ENCODE measurements around the gene TRIM71. TPM values are rescaled to one million over a fixed set of nuclear protein-coding genes. Genes with fewer than 3 reads are reported as not detected.
"Not testable (repeated sequence)": the region's sequence is repeated elsewhere in the genome, so short reads cannot be mapped to it uniquely, and the experiment has no call there.

The TRIM71 gene
- total RNA-seq, 4 donors from 2014 or later, result 0.13 to 0.84 (median 0.36) TPM; not detected in 1

- no peak for TF ChIP-seq CTCF (IDR thresholded peaks at IDR 0.05)
- DNase-seq (ENCODE audit: low spot score) (no peak), ATAC-seq (ENCODE audit: low FRiP score) (no peak)
Observed at GRCh38 chr3:32843510-32844321, 25.9 kb downstream of the TRIM71 start.

- DNase-seq (ENCODE audit: low spot score), result no peak
- ATAC-seq (ENCODE audit: low FRiP score), result no peak
- no peak for TF ChIP-seq CTCF (IDR thresholded peaks at IDR 0.05)
Observed at GRCh38 chr3:32844322-32844654, 26.5 kb downstream of the TRIM71 start.

GRCh38 chr3:32844914-32845313, 27.1 kb downstream of the TRIM71 start:
- no peak for DNase-seq (ENCODE audit: low spot score)
- TF ChIP-seq CTCF (IDR thresholded peaks at IDR 0.05), result no peak
- no peak for ATAC-seq (ENCODE audit: low FRiP score)

- DNase-seq (ENCODE audit: low spot score); ATAC-seq (ENCODE audit: low FRiP score): not testable (repeated sequence)
Observed at GRCh38 chr3:32845546-32845945, 27.7 kb downstream of the TRIM71 start.

GRCh38 chr3:32847045-32847444, 29.2 kb downstream of the TRIM71 start:
- not testable (repeated sequence) for ATAC-seq (ENCODE audit: low FRiP score); DNase-seq (ENCODE audit: low spot score)

- DNase-seq (ENCODE audit: low spot score), result no peak
- no peak for ATAC-seq (ENCODE audit: low FRiP score)
- TF ChIP-seq CTCF (IDR thresholded peaks at IDR 0.05), result no peak
Observed at GRCh38 chr3:32847528-32847927, 29.7 kb downstream of the TRIM71 start.

GRCh38 chr3:32848215-32848614, 30.4 kb downstream of the TRIM71 start:
- DNase-seq (ENCODE audit: low spot score) (no peak), ATAC-seq (ENCODE audit: low FRiP score) (peak; percentile 36)
- no peak for TF ChIP-seq CTCF (IDR thresholded peaks at IDR 0.05)

GRCh38 chr3:32849046-32849445, 31.2 kb downstream of the TRIM71 start:
- TF ChIP-seq CTCF (IDR thresholded peaks at IDR 0.05), result no peak
- DNase-seq (ENCODE audit: low spot score), result no peak
- no peak for ATAC-seq (ENCODE audit: low FRiP score)
